Left colon (tissue), 2 donors: ENCODE data around the gene ITGA11. TPM values are rescaled to one million over a fixed set of nuclear protein-coding genes. Genes with fewer than 3 reads are reported as not detected.

Source experiments
- ATAC-seq: fragments of 200-7000 bp; cut with Tn5 transposase; one replicate; pipeline ENCODE4 v1.9.1; 2020; ENCODE audit warnings: mild to moderate bottlenecking, moderate library complexity
- DNase-seq, 2 donors: peaks; one replicate each; pipeline ENCODE4 v3.0.0-alpha.2; 2020
- intact Hi-C, 2 donors: fragments of 100-400 bp; cut with DNase I in 1 of 2; cut with micrococcal nuclease in 1 of 2; formaldehyde crosslinking; loops; one replicate each; pipeline versions ENCODE4 v1.11.2 to v1.14.0; 2022; cut with DNase I, micrococcal nuclease
- long read RNA-seq: library from polyadenylated mRNA; unstranded; transcript quantifications from one replicate; pipeline ENCODE4 v2.0.0, GENCODE V29; 2021
- total RNA-seq, 2 donors: library from RNA; stranded (reverse); fragmentation: NEBNext Ultra II Directional; extraction: Animal tissue kit (Norgen Biotek cat#: 25700); gene quantifications; one replicate each; pipeline ENCODE4 v1.2.1, GENCODE V29; 2021
- donor health status: DM: no; HTN: no; CAD: no.
- donor health status: DM: yes; HTN: yes; CAD: no.

The ITGA11 gene, protein sequence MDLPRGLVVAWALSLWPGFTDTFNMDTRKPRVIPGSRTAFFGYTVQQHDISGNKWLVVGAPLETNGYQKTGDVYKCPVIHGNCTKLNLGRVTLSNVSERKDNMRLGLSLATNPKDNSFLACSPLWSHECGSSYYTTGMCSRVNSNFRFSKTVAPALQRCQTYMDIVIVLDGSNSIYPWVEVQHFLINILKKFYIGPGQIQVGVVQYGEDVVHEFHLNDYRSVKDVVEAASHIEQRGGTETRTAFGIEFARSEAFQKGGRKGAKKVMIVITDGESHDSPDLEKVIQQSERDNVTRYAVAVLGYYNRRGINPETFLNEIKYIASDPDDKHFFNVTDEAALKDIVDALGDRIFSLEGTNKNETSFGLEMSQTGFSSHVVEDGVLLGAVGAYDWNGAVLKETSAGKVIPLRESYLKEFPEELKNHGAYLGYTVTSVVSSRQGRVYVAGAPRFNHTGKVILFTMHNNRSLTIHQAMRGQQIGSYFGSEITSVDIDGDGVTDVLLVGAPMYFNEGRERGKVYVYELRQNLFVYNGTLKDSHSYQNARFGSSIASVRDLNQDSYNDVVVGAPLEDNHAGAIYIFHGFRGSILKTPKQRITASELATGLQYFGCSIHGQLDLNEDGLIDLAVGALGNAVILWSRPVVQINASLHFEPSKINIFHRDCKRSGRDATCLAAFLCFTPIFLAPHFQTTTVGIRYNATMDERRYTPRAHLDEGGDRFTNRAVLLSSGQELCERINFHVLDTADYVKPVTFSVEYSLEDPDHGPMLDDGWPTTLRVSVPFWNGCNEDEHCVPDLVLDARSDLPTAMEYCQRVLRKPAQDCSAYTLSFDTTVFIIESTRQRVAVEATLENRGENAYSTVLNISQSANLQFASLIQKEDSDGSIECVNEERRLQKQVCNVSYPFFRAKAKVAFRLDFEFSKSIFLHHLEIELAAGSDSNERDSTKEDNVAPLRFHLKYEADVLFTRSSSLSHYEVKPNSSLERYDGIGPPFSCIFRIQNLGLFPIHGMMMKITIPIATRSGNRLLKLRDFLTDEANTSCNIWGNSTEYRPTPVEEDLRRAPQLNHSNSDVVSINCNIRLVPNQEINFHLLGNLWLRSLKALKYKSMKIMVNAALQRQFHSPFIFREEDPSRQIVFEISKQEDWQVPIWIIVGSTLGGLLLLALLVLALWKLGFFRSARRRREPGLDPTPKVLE
- 1 to 10 TPM; 1.4 to 2.4 TPM for total RNA-seq
- long read RNA-seq, result 0 reads

DNA sequence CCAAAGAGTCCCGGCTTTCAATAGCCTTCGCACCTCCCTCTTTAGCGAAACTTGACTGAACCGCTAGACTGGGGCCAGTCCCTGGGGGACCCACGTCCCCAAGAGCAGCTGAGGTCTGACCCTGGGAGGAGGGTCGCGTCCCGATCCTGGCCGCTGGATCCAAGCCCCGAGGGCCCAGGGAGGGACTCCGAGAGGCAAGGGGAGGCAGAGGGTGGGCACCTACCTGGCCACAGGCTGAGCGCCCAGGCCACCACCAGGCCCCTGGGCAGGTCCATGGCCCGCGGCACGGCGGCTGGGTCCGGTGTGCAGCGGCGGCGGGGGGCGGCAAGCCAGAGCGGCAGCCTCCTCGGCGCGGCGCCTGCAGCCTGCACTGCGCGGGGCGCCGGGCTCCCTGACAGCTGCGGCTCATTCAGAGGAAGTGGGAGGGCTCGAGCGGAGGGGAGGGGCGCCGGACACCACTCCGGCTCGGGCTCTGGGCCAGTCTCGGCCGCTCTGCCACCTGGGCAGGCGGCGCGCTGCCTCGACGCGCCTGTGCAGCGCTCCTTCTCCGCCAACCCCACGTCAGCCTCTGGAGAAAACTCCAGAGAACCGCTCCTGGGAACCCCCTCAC, at the start of gene ITGA11:
ITGA11 (minus strand) TSS at position 372 of the 610 bp plus-strand sequence; CDS start at position 275, 97 bp downstream.
- peak; percentile 47 to 68 for DNase-seq
- intact Hi-C loops, result no loop called here
- ATAC-seq, result peak; percentile 92

DNA sequence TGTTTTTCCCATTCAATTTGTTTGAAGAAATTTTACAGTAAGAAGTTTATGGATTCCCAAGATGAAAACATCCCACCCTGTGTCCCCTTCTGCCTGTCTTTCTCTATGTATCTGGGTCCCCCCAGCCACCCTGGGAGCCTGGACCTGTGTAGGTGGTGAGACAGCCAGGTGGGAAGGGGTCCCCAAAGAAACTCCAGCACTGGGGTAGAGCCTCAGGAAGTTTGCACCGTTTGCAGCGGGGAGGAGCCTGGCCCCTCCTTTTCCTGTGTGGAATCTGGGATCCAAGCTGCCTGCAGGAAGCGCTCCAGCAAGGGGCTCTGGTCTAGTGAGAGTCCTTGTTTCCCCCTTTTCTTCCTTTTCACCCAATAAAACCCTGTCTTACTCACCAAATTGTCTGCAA, 49.4 kb upstream of the ITGA11 start:
- ATAC-seq, result no peak
- DNase-seq, result no peak
- intact Hi-C loops, result no loop called here

DNA sequence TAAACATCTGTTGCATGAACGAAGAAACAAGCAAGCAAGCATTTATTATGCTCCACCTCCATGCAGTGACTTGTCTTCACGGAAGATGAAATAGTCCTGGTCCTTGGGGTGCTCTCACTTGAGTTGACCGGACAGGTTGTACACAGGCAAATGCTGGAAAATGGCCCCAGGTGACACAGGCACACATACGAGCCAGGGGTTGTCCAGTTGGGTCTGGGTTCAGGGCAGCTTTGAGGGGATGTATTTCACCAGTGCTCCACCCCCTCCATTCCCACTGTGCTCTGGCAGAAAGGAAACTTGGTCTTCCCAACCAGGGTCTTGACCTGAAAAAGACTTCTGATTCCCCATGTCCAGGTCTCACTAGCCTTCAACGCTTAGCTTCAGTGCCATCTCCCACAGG, 48.3 kb upstream of the ITGA11 start:
- DNase-seq (no peak), ATAC-seq (no peak)
- intact Hi-C loops, result no loop called here

DNA sequence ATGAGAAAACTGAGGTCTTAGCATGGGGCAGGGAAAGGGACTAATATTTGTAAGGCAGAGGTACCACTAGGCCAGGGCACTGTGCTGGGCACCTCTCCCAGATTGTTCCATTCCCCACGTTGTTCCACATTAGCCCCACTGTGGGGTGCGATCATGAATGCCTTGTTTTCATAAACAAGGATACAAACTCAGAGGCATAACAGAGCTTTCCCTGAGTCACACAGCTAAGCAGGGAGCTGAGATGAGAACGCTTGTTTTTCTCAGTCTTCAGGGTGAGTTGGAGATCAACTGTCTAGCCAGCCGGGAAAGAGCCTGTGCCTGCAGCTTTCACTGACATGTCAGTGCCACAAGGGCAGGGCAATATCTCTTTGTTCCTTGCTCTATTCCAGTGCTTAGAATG, 47.9 kb upstream of the ITGA11 start:
- no peak for DNase-seq
- intact Hi-C loops, result no loop called here
- no peak for ATAC-seq

DNA sequence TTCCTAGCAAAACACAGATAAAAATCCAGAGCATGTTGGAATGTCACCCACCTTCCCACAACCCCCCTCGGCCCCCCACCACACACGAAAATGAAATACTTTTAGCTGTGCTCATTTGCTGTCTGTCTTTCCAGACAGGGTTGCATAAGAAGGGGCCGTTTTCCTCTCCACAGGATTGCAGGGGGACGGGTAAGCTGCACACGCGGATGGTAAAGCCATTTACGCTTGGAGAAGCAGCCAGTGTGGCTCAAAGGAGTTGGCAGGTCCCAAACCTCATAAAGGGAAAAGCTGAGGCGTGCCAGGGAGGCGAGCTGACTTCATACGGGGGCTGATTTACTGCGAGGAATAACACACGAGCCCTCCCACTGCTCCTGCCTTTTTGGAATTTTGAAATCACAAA, 47.4 kb upstream of the ITGA11 start:
- DNase-seq (peak; percentile 17 to 41), ATAC-seq (no peak)
- intact Hi-C loops, result no loop called here

DNA sequence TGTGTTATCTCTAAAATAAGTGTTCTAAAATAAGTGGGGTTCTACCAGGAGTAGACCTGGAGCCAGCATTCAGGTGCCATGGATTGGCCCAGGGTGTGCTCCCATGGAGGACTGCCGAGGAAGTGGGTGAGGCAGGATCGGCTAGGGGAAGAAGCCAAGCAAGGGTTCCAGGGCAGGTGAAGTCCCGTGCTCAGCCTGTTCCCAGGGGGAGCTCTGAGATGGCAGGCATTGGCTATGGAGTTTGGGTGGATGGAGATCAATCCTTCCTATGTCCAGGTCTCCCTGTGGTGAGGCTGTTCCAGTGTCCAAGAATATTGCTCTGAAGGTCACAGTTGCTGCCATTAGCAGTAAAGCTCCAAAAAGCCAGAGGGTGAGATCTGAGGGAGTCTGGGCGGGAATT, 46.9 kb upstream of the ITGA11 start:
- no peak for ATAC-seq
- intact Hi-C loops, result no loop called here
- DNase-seq, result no peak

DNA sequence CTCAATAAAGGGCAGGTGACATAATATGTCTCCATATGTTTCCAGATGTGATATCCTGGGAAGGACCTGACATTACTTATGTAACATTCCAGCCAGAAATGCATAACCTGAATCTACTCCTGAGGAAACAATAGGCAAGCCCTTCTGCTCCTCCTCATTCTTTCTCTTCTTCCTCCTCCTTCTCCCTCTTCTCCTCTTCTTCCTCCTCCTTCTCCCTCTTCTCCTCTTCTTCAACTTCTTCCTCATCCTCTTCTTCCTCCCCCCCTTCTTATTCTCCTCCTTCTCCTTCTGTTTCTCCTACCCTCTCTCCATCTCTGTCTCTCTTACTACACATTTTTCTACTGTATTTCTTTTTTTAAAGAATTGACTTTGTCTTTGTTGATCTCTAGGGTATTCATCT, 43.5 kb upstream of the ITGA11 start:
- no peak for DNase-seq
- intact Hi-C loops, result no loop called here
- no peak for ATAC-seq

DNA sequence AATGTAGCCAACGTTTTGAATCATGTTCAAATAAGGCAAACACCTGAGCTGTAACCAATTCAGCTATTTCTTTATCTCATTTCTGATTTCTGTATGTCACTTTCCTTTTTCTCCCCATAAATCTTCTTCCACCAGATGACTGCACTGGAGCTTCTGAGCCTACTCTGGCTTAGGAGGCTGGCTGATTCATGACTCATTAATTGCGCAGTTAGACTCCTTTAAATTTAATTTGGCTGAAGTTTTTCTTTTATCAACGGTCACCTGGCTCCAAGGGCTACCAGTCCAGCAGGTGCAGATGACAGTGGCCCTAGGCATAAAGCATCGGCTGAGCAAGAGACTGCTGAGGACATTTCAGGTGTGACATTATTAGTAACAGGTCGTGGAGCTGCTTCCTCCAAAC, 39.6 kb upstream of the ITGA11 start:
- DNase-seq (no peak), ATAC-seq (no peak)
- intact Hi-C loops, result no loop called here

DNA sequence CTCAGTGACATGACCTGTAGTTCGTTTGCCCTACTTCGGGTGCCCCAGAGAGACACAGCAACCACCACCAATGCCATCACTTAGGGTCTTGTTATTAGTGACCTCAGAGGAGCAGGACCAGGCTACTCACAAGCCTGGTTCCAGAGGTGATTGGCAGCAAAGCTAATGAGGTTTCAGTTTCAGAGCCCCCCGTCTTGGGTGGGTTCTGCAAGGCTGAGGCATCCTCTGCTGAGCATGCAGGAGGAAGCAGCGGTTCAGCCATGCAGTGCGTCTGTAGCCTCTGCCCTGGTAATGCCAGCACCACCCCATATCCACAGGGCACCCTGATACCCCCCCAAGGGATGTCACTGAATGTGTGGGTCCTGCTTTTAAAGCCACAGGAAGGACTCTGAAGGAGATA, 39.0 kb upstream of the ITGA11 start:
- DNase-seq (no peak), ATAC-seq (no peak)
- intact Hi-C loops, result no loop called here

DNA sequence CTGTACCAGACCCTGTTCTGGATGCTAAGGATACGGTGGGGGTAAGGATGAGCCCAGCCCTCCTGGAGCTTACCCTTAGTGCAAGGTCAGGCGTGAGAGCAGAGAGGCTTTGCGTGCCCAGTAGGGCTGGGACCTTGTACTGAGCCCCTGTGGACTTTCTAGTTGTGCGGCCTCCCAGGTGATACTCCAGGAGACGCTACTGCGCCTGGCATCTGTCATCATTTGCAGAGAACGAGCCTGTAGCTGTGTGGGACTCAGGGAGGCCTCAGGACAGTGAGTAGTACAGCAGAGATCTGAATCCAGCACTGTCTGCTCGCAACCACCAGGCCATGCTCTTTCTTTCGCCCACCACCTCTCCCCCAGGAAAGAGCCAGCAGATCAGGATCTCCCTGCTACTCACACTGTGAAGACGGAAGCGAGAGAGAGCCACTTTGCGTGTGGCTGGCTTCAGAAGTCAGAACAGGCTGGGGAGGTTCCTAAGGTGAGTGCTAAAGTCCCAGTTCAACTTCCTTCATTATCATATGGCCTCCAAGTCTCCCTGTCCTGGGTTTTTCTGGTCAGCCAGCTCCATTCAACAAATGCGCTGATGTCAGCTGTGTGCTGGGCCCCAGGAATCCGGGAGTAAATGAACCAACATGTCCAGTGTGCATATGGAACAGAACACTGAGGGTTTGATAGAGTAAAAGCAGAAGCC, 38.2 kb upstream of the ITGA11 start:
- DNase-seq (no peak), ATAC-seq (no peak)
- intact Hi-C loops, result no loop called here

DNA sequence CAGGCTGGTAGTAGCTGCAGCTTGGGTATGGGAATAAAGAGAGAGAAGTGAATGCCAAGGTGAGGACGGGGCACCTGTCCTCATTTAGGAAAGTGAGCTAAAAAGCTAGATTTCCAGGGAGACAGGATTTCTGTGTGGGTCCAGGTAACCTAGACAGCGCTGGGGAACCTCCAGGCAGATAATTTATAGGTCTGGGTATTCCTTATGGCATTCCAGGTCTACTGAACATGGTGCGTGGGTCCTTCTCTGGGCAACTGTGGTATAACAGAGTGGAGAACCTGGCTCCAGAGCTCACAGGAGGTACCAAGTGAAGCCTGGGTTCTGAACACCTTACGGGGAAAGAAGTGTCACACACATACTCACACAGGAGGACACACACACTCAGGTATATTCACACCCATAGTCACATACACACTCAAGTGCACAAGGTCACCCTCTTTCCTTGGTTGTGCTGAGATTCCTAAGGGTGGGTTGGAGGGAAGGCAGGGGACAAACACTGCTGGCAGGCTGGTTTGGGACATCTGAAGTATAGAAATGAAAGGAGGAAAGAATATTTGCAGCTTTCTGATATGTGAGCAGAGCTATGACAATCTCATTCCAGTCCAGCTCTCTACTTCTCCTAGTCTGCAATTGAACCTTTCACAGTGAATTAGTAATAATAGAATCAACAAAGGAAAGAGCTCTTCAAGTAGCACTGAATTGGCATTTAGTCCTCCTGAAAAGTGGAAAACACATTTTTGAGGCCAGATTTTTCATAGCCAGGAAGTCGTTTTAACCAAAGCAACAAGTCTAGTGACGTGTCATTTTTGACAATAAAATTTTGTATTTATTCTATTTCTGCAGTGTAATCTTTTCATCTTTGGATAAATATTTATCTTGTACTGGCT, 37.4 kb upstream of the ITGA11 start:
- no peak for ATAC-seq
- DNase-seq, result no peak
- intact Hi-C loops, result no loop called here

DNA sequence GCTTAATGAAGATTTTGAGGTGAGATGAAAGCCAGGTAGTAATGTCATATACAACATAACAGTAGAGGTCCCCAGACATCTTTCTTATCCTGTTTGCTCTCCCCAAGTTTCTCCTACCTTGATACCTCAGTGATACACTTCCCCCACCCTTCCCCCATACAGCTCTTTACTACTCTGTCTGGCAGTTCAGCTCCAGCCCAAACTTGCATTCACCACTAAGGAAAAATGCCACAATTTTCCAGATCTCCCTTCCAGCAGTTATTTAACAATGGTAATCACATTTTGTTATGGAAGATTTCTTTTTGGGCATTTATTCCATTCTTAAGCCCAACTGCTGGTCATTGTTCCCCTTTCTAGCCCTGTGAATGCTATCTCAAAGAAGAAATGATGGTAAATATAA, 34.9 kb upstream of the ITGA11 start:
- intact Hi-C loops, result no loop called here
- ATAC-seq, result no peak
- no peak for DNase-seq

DNA sequence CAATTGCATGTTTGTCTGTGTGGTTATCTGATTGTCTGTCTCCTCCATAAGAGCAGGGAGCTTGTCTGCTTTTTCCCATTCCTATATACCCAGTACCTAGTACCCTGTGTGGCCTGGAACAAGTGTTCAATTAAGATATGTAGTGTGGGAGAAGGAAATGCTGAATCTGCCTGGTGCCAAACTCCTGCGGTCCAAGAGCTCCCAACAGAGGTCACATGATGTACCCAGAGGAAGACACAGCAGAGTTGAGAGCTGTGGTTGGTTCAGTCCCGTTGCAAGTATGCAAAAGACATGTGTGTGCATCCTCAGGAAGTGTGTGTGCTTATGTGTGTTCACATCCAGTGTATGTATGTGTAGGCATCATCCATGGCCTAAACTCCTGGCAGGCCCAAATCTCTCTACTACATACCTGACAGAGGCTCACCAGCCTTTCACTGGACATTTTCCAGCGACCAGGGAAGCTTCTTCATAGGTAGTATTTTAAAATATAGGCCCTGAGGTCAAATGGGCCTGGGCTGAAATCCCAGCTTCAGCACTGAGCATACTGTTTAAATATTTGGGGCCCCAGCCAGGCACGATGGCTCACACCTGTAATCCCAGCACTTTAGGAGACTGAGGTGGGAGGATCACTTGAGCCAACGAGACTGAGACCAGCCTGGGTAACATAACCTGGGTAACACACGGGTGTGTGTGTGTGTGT, 34.0 kb upstream of the ITGA11 start:
- DNase-seq, result no peak
- no peak for ATAC-seq
- intact Hi-C loops, result no loop called here

DNA sequence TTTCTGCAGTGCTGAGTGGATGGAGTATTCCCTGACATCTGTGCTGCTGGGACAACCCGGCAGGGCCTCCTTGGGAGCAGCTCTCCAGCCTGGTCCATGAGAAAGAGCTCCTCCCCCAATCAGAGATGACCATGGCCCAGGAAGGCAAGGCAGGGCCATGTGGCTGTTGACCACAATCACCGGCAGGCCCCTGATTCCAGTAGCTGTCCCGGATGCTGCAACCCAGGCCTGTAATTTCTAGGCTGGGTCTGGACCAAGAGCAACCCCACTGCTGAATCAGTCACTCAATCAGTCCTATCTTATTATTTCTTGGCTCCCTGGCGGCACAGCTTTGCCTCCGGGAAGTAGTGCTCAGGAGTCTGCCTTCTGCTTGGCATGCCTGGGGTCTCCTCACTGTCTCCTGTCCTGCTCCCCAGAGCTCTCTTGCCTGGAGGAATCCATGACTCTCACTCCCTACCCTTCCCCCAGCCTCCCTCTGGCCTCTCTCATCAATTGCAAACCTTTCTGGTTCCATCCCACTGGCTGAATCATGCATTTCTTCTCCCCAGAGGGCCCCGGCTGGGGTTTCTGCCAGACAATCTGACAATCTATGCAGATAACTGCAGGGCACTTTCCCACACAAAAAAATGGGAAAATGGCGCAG, 32.6 kb upstream of the ITGA11 start:
- intact Hi-C loops, result no loop called here
- ATAC-seq (no peak), DNase-seq (no peak)

DNA sequence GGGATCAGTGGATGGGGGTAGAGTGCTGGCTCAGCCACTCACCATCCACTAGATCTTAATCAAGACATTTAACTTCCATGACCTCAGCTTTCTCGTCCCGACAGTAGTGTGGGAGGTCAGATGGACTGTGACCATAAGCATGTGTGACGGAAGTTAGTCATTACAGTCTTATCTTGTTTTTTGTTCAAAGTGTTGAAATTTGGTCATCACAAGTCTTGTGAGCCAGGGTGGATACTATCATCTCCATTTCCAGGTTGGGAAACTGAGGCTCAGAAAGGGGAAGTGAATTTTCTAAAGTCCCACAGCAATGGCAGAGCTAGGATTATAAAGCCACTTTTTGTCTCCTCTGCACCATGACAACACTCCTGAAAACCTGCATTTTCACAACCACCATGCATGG, 32.0 kb upstream of the ITGA11 start:
- DNase-seq (no peak), ATAC-seq (no peak)
- intact Hi-C loops, result no loop called here

DNA sequence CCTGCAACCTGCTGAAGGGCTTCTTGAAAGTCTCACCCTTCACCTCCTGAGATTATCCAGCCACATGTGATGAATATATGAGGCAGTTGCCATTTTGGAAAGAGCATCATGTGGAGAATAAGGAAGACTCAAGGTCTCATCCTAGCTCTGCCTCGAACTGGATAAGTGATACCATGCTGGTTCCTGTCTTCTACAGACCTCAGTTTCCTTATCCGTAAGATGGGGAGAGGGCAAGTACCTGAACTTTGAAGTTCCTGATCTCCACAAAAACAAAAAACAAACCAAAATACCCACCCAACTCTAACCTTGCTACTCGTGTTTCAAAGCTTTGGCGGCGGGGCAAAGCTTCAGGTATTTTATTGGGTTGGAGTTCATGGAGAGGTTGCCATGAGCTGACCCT, 31.5 kb upstream of the ITGA11 start:
- ATAC-seq (no peak), DNase-seq (no peak)
- intact Hi-C loops, result no loop called here

DNA sequence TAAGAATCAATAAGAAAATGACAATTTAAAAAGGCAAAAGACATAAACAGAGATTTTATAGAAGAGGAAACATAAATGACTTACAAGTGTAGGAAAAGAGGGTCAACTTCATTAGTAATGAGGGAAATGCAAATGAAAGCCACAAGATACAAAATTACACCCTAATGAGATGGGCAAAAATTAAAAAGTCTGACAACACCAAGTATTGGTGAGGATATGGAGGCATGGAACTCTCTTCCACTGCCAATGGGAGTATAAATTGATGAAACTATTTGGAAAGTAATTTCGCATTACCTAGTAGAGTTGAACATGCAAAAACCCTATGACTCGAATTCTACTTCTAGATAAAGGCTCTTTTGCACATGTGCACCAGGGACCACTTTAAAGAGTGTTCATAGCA, 28.2 kb upstream of the ITGA11 start:
- DNase-seq, result no peak
- intact Hi-C loops, result no loop called here
- ATAC-seq, result no peak
